Tibial nerve (tissue), 3 donors: ENCODE measurements around the gene CR1L.
"Not testable (repeated sequence)": the region's sequence is repeated elsewhere in the genome, so short reads cannot be mapped to it uniquely, and the experiment has no call there.

ENCODE experiments used
- EP300 ChIP-seq, 2 donors: sonication (generic); formaldehyde crosslinking; IDR thresholded peaks; one replicate each; pipeline ENCODE4 v1.6.1; 2017; ENCODE audit warnings: antibody characterized with exemption in 2 of 2, mild to moderate bottlenecking in 1 of 2
- POLR2A ChIP-seq, 2 donors: fragments of 450-650 bp; IDR thresholded peaks; one replicate each; pipeline ENCODE4 v1.6.1; 2017; ENCODE audit warnings: antibody characterized with exemption in 2 of 2, mild to moderate bottlenecking in 2 of 2, moderate library complexity in 2 of 2

- TF ChIP-seq EP300, POLR2A (IDR thresholded peaks at IDR 0.05): not testable (repeated sequence)
These were observed 5.6 kb upstream of the CR1L start for GRCh38 chr1:207639362-207639761.
